Muscle layer of duodenum (tissue), 2 donors: ENCODE measurements around the gene ZNF385C.

ENCODE experiments used
- H3K27ac ChIP-seq: one replicate; pipeline ENCODE4 v1.7.0; 2013; ENCODE audit warnings: mild to moderate bottlenecking, low read length
- H3K27me3 ChIP-seq: one replicate; pipeline ENCODE4 v1.7.0; 2013; ENCODE audit warnings: low read depth, mild to moderate bottlenecking, control low read depth, low read length
- H3K36me3 ChIP-seq, 2 donors: one replicate each; pipeline ENCODE4 v1.7.0; 2013; ENCODE audit warnings: low read length in 2 of 2, control low read depth in 1 of 2, mild to moderate bottlenecking in 1 of 2; ENCODE audit not compliant: insufficient read depth in 2 of 2, control insufficient read depth in 1 of 2
- H3K4me1 ChIP-seq, 2 donors: one replicate each; pipeline ENCODE4 v1.7.0; 2013; ENCODE audit warnings: low read length in 2 of 2, mild to moderate bottlenecking in 2 of 2, control low read depth in 1 of 2, moderate library complexity in 1 of 2; ENCODE audit not compliant: insufficient read depth in 2 of 2, control insufficient read depth in 1 of 2
- H3K4me3 ChIP-seq, 2 donors: one replicate each; pipeline ENCODE4 v1.7.0; 2013; ENCODE audit warnings: low read length in 2 of 2, low read depth in 1 of 2, mild to moderate bottlenecking in 1 of 2
- H3K9me3 ChIP-seq, 2 donors: one replicate each; pipeline ENCODE4 v1.7.0; 2013; ENCODE audit warnings: low read length in 2 of 2, control low read depth in 1 of 2, mild to moderate bottlenecking in 1 of 2; ENCODE audit not compliant: control insufficient read depth in 1 of 2
- donor health status: healthy.

ZNF385C gene

DNA sequence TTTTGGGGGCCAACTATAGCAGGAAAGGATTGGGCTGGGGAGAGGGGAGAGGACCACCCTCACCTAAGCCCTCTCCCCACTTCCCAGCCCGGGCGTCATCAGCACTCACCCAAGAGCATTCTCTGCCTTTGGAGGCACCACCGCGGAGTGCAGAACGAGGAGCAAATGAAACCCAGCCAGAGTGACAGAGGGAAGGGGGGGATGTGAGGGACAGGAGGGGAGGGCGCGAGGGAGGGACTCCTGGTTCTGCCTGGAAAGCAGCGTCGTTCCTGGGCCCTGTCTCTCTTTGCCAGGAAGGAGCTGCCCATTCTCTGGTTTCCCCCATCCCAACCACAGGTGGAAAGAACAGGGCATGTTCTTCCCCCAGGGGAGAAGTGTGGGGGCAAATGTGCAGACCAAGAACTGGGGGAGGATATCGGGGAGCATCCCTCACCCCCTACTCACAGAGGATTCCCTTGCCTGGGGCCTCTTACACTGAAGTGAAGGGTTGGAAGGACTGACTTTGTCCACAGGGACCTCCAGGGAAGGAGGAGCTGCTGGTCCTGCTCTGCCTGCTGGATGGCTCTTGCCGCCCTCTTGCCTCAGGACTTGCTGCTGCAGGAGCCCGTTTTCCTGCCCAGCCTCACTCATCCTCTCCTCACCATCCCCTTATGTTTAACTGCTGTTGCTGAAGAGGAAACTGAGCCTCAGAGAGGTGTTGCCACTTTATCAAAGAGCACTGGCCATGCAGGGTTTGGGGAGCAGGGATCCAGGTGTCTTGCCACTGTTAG, 44.4 kb downstream of the ZNF385C start:
- peaks cover 6% of the 10 kb centered on the region for H3K27me3 ChIP-seq
- no peak overlapping the region for H3K27ac ChIP-seq
- H3K4me3 ChIP-seq: no peak overlapping the region
- no peaks in the 10 kb centered on the region for H3K36me3 ChIP-seq
- no peaks in the 10 kb centered on the region for H3K9me3 ChIP-seq
- no peaks in the 10 kb centered on the region for H3K4me1 ChIP-seq

DNA sequence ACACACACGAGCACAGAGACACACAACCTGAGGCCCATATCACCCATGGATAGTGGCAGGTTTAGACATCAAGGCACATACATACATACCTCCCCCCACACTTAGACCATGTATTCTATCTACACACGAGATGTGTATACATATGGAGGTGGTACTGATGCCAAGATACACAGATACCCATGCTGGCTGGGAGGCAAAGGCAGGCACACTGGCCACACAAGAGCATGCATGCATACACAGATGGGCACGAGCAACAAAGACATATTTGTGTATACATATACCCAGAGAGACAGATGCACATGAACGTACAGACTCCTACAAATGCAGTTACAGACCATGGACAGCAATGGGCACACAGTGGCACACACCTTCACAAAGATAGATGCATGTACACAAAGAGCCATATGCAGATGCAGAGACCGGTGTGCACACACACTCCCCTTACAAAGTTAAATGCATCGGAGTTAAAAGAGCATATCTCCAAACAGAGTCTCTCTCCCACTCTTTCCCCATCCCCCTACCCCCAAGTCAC, 45.9 kb downstream of the ZNF385C start:
- Histone ChIP-seq H3K9me3 (no peaks in the 10 kb centered on the region), H3K27ac (no peak overlapping the region), H3K36me3 (no peaks in the 10 kb centered on the region), H3K4me1 (no peaks in the 10 kb centered on the region), H3K27me3 (peaks cover 6% of the 10 kb centered on the region), H3K4me3 (no peak overlapping the region)

DNA sequence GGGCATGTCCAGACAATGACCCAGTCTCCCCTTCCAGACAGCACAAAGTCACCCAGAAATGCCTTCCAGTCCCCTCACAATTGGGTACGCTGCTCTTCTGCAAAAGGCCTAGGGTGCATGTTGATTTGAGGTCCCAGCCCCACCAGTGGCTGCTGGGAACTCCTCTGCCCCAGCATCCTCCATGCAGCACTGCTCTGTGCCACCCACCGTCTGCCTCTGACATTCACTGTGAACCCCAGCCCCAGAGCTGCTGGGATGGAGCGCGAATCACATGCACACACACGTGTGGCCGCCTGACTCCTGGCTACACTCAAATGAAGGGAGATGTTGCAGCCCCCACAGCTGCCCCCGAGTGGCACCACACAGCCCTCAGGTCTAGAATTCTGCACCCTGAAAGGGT, 46.6 kb downstream of the ZNF385C start:
- Histone ChIP-seq H3K27me3 (peaks cover 6% of the 10 kb centered on the region), H3K27ac (no peak overlapping the region), H3K9me3 (no peaks in the 10 kb centered on the region), H3K4me1 (no peaks in the 10 kb centered on the region), H3K36me3 (no peaks in the 10 kb centered on the region), H3K4me3 (no peak overlapping the region)

DNA sequence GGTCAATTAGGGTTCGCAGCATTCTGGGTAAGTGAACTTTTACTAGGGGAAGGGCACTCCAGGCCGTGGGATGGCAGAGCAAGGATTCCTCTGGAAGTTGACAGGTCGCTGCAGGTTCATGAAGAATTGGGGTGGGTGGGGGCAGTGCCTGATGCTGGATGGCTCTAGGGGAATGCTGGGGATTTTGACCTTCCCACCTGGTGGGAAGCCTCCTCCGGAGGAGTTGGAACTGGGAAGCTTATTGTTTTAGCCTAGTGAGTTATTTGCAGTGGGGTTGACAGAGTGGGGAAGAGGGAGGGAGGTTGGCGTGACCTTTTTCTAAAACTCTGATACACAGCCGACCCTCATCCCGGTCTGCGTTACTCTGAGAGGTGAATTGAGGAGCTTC, 47.3 kb downstream of the ZNF385C start:
- Histone ChIP-seq H3K4me3 (peak overlapping the region; percentile 30 to 37), H3K9me3 (no peaks in the 10 kb centered on the region), H3K27ac (no peak overlapping the region), H3K4me1 (no peaks in the 10 kb centered on the region), H3K27me3 (peaks cover 6% of the 10 kb centered on the region), H3K36me3 (no peaks in the 10 kb centered on the region)

DNA sequence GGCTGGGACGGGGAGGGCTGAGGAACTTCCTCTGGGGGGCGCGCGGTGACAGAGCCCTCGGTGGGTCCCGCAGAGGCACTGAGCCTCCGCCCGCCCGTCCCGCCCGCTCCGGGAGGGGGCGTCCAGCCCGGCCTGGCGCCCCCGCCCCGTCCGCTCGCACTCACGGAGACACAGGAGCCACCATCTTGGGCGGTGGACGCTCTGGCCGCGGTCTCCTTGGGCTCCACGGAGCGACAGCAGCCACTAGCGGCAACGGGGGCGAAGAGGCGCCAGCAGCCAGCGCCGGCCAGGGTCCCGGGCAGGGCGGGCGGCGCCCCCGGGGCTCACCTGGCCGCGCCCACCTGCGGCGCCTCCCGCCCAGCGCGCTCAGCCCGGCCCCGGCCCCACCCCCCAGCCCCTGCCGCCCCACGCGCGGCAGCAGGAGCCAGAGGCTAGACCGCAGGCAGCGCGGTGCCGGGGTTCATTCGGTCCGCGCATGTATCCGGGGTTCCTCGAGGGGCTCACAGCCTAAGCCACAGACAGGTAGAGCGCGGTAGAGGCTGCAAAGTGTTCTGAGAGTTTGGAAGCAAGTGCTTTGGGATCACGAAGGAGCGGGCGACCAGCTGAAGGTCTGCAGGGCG, 47.8 kb downstream of the ZNF385C start, which contains the start of gene C17orf113:
TSS of gene C17orf113 (minus strand) at position 209 of the 620 bp plus-strand sequence. CDS start 7,225 bp downstream, outside the sequence.
- no peaks in the 10 kb centered on the region for H3K36me3 ChIP-seq
- H3K27ac ChIP-seq: no peak within 1 kb of the TSS
- H3K27me3 ChIP-seq: peaks cover 6% of the 10 kb centered on the region
- H3K4me1 ChIP-seq: no peaks in the 10 kb centered on the region
- H3K4me3 ChIP-seq: peak within 1 kb of the TSS; percentile 49 to 57
- no peaks in the 10 kb centered on the region for H3K9me3 ChIP-seq

DNA sequence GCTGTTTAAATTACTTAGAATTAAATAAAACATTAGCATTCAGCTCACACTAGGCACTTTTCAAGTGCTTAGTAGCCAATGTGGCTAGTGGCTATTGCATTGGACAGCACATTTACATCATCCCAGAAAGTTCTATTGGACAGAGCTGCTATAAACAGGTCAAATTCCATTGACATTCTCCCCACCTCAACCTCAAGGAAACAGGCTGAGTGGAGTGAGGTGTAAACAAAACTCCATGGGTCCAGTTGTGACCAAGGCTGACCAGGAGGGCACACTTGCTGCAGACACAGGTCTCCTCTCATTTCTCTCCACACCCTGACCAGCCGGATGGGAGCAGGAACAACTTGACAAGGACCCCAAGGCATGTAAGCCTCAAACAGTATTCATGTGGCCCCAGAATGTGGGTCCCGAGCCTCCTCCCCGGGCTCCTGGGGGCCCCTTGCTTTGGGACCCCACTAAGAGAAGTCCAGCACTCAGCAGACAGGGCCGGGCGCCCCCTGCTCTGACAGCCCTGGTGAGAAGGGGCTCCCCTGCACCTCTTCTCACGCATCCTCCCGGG, 48.4 kb downstream of the ZNF385C start:
- H3K27me3 ChIP-seq: peaks cover 6% of the 10 kb centered on the region
- no peak overlapping the region for H3K27ac ChIP-seq
- no peaks in the 10 kb centered on the region for H3K9me3 ChIP-seq
- H3K36me3 ChIP-seq: no peaks in the 10 kb centered on the region
- peak overlapping the region; percentile 49 to 57 for H3K4me3 ChIP-seq
- H3K4me1 ChIP-seq: no peaks in the 10 kb centered on the region

DNA sequence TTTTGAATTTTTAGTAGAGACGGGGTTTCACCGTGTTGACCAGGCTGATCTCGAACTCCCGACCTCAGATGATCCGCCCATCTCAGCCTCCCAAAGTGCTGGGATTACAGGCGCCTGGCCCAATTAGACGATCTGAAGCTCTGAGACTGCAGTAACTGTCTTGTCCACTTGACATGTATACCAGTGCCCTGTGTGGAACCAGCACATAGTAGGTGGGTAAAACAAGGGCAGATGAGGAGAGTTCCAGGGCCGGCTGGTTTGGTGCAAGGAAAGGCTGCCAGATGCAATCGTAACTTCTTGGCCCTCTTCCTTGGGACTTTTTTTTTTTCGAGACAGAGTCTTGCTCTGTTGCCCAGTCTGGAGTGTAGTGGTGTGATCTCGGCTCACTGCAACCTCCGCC, 50.9 kb downstream of the ZNF385C start:
- Histone ChIP-seq H3K27me3 (no peaks in the 10 kb centered on the region), H3K9me3 (no peaks in the 10 kb centered on the region), H3K36me3 (no peaks in the 10 kb centered on the region), H3K4me1 (no peaks in the 10 kb centered on the region), H3K4me3 (no peak overlapping the region), H3K27ac (no peak overlapping the region)

DNA sequence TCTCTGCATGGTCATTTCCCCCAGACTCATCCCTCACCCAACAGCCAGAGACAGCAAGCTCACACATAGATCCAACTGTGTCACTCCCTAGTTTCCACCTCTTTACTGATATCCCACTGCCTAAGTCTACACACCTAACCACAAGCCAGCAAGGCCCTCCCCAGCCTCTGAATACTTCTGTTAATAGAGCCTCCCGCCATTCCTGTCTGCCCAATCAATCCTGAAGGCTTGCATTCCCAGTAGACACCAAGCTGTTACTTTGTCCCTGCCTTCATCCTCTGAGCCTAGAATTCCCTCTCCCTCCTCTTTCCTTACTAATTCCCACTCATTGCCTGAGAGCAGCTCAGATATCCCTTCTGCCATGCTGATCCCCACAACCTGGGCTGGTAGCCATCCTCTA, 52.6 kb downstream of the ZNF385C start:
- Histone ChIP-seq H3K4me3 (no peak overlapping the region), H3K27ac (no peak overlapping the region), H3K36me3 (no peaks in the 10 kb centered on the region), H3K4me1 (no peaks in the 10 kb centered on the region), H3K27me3 (no peaks in the 10 kb centered on the region), H3K9me3 (no peaks in the 10 kb centered on the region)

DNA sequence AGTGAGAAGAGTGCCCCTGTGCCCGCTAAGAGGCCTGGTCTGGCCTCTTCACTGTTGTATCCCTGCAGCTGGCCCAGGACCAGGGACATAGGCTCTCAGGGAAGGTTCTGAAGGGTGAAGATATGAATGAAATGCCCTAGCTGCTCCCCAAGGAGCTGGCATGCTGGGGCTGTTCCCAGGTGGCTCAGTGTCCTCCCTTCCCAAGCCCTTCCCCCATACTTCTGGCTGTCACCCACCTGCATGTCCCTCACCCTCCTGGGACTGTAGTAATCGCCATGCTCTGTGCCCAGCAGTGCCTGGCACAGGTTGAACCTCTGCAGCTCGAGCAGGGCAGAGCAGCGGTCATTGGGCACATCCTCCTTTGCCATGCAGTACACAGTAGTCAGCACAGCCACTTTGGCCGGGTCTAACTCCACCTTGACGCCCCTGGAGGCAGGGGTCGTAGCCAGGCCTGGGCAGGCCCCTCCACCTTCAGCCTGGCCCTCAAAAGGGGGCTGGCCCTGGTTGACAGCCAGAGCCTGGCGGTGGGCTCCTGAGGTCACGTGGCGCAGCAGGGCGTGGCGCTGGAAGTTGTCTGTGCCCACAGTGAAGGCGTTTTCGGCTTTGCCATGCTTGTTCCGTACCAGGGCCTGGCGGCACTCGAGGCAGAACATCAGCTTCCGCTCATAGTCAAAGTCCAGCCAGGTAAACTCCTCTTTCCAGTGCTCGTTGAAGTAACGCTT, 55.5 kb downstream of the ZNF385C start:
- Histone ChIP-seq H3K27ac (no peak overlapping the region), H3K9me3 (no peaks in the 10 kb centered on the region), H3K27me3 (no peaks in the 10 kb centered on the region), H3K4me1 (peaks cover 0 to 6% of the 10 kb centered on the region in 2 donors), H3K4me3 (no peak overlapping the region), H3K36me3 (no peaks in the 10 kb centered on the region)

DNA sequence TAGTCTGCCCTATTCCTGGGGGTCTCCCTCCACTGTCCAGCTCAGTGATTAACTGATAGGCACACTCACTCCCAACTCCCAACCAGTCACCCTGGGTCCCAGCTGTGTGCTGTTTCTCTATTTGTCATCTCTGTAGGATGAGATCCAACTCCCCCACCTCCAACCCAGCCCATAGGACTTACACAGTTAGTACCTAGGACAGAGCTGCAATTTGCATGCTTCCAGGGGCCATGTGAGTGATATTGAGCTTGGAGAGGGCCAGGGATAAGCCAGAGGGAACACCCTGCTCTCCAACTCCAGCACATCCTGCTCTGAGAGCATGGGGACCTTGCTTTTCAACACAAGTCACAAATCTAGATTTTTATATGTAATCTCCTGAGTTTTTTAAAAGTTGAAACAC, 56.7 kb downstream of the ZNF385C start:
- H3K27ac ChIP-seq: no peak overlapping the region
- H3K36me3 ChIP-seq: no peaks in the 10 kb centered on the region
- H3K4me3 ChIP-seq: no peak overlapping the region
- H3K9me3 ChIP-seq: no peaks in the 10 kb centered on the region
- H3K27me3 ChIP-seq: no peaks in the 10 kb centered on the region
- peaks cover 0 to 6% of the 10 kb centered on the region in 2 donors for H3K4me1 ChIP-seq

DNA sequence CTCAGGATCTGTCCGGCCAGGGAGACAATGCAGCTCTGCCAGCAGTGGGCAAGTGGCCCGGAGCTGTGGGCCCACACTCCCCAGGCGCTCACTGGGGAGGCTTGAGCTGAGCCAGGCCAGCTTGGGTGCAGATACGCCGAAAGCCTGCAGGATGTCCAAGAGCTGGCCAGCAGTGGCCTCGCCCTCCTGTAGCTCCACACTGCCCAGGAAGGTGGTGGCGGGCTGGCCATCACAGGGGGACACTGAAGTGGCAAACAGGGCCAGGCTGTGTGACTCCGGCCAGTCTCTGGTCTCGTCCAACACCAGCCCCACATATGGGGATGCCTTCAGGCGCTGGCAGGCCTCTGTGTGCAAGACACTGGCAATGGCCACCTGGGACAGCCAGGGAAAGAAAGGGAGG, 57.5 kb downstream of the ZNF385C start:
- H3K27ac ChIP-seq: no peak overlapping the region
- H3K9me3 ChIP-seq: no peaks in the 10 kb centered on the region
- H3K36me3 ChIP-seq: no peaks in the 10 kb centered on the region
- H3K27me3 ChIP-seq: no peaks in the 10 kb centered on the region
- H3K4me1 ChIP-seq: peaks cover 0 to 6% of the 10 kb centered on the region in 2 donors
- H3K4me3 ChIP-seq: no peak overlapping the region
